HUDEP-2 (cell line): ENCODE results near the gene FEM1B.
A peak's percentile ranks its signal among the peaks of the same experiment; 100 is the strongest.

Experiments
- DNase-seq, 76 experiments: peaks; one replicate each; lab custom pipeline; 2025; ENCODE audit not compliant: unreplicated experiment in 76 of 76; lab: John Stamatoyannopoulos, UW

The FEM1B gene

DNA sequence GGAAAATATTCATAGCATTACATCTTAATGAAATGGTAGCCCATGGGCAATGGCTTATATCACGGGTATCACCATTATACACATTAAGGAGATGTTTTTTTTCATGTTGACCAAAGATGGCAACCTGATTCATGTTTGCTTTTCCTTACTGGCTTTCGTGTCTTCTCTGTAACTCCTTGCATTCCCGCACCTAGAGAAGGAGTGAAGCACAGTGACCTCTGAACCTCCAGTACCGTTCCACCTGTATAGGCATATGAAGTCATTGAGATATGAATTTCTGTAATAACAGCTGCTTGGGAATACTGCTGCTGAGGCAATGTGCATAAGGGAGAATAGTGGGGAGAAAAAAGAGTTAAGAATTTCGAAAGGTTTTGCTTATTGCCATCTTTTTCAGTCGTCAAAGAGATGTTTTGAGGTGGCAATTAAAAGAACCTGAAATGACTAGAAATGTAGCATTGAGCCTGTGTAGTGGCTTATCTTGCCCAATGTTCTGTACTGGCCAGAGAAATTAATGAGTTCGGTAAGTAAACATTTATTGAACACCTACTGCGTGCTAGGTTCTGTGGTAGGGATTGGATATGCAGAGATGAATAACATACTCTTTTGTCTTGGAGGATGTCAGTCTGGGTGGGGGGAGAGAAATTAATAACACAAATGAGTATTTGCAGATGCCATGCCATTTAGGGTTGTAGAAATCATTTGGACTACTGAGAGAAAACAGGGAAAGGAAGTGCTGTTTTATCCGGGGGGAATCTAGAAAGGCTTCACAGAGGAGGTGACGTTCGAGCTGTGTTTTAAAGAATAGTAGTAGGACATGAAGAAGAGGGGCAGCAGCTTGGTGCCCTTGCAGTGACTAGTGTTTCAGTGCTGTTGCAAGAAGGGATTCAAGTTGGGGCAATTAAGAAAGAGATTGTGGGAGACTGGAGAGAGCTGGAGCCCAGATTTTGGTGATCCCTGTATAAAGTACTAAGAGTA is 2.5 kb downstream of the FEM1B start:
- peak in 1 of 76 experiments; percentile 21 for DNase-seq

DNA sequence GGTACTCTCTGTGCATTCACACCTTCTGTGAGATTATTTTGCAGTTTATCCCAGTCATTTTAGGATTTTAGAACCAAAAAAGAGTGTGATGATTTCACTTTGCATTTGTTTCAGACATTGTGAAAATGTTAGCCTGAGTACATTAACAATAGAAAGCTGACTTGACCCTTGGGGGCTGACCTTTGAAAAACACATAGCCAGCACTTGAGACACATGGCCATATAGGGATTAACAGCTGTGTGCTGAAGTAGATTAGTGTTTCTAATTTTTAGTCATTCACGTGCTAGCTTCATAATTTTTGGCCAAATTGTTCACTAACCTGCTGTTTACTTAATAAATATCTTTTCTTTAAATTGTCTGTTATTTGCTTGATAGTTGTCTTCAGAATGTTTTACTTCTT is 3.5 kb downstream of the FEM1B start:
- DNase-seq, result no peak

DNA sequence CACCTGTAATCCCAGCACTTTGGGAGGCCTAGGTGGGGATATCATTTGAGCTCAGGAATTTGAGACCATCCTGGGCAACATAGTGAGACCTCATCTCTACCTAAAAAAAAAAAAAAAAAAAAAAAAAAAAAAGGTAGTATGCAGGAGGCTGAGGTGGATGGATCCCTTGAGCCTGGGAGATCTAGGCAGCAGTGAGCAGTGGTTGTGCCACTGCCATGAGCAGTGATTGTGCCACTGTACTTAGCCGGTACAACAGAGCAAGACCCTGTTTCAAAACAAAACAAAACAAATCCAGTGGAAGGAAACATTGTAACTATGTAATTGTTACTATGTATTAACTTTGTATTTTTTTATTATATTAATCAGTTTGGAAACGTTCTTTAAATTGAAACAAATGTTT is 5.9 kb downstream of the FEM1B start:
- DNase-seq, result no peak

DNA sequence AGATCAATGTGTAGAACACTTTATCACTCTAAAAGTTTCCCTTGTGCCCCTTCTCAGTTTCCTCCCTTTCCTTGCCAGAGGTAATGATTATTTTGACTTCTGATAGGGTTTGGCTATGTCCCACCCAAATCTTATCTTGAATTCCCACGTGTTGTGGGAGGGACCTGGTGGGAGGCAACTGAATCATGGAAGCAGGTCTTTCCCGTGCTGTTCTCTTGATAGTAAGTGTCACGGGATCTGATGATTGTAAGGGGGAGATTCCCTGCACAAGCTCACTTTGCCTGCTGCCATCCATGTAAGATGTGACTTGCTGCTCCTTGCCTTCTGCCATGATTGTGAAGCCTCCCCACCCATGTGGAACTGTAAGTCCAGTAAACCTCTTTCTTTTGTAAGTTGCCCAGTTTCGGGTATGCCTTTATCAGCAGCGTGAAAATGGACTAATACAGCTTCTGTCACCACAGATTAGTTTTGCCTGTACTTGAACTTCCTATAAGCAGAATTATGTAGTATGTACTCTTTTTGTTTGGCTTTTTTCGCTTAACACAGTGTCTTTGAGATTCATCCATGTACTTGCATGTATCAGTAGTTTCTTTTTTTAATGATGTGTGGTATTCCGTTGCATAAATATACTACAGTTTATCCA is 7.2 kb downstream of the FEM1B start:
- DNase-seq, result peak in 74 of 76 experiments; percentile 15 to 94 (median 69)

DNA sequence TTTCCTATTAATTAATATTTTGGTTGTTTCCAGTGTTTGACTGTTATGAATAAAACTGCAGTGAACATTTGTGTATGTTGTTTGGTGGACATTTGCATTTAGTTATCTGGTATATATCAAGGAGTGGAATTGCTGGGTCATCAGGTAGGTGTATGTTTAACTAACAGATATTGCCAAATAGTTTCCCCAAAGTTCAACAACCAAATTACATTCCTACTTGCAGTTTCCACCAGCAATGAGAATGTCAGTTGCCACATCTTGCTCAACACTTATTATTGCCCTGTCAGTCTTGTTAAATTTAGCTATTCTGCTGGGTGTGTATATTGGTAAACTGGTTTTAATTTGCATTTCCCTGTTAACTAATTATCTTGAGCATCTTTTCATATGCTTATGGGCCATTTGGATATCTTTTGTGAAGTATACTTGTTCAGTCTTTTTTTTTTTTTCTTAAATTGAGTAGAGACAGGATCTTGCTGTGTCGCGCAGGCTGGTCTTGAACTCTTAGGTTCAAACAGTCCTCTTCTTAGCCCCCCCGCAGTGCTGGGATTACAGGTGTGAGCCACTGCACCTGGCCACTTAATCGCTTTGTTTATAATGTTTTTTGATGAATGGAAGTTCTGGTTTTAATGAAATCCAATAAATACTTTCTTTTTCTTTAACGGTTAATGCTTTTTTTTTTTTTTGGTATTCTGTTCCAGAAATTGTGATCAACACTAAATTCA is 7.9 kb downstream of the FEM1B start:
- DNase-seq, result no peak

DNA sequence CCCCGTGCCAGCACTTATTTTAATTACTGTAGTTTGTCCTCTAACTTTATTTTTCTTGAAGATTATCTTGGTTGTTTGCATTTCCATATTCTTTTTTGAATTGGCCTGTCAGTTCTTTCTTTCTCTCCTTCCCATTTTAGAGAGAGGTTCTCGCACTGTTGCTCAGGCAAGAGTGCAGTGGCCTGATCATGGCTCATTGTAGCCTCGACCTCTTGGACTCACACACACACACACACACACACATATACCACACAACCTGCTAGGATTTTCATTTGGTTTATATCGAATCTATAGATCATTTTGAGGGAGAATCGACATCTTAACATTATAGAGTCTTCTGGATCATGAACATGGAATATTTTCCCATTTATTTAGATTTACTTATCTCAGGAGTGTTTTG is 8.7 kb downstream of the FEM1B start:
- DNase-seq, result no peak

DNA sequence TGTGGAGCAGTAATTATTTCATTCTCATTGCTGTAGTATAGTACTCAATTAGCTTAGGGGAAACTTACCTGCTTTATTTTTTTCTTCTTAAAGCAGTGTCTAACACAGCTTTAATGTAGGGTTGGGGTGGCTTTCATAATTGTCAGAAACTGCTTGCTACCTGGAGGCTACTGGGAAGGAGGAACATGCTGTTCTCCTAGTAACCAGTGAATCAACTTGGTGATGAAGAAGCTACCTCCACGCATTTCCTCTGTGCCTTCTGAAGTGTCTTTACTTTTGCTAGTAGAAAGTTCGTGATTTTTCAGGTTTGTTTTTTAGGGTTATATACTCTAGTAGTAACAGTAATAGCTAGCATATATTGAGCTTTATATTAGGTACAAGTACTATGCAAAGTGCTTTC is 11.5 kb downstream of the FEM1B start:
- DNase-seq, result no peak

DNA sequence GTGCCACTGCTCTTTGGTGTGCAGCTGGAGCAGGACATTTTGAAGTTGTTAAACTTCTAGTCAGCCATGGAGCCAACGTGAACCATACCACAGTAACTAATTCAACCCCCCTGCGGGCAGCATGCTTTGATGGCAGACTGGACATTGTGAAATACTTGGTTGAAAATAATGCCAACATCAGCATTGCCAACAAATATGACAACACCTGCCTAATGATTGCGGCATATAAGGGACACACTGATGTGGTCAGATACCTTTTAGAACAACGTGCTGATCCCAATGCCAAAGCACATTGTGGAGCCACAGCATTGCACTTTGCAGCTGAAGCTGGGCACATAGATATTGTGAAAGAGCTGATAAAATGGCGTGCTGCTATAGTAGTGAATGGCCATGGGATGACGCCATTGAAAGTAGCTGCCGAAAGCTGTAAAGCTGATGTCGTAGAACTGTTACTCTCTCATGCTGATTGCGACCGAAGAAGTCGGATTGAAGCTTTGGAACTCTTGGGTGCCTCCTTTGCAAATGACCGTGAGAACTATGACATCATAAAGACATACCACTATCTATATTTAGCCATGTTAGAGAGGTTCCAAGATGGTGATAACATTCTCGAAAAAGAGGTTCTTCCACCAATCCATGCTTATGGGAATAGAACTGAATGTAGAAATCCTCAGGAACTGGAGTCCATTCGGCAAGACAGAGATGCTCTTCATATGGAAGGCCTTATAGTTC is 12.2 kb downstream of the FEM1B start:
- DNase-seq, result no peak

DNA sequence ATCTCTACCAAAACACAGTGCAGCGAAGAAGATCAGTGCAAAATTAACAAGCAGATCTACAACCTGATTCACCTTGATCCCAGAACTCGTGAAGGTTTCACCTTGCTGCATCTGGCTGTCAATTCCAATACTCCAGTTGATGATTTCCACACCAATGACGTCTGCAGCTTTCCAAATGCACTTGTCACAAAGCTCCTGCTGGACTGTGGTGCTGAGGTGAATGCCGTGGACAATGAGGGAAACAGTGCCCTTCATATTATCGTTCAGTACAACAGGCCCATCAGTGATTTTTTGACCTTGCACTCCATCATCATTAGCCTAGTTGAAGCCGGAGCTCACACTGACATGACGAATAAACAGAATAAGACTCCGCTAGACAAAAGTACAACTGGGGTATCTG is 13.2 kb downstream of the FEM1B start:
- DNase-seq, result no peak

DNA sequence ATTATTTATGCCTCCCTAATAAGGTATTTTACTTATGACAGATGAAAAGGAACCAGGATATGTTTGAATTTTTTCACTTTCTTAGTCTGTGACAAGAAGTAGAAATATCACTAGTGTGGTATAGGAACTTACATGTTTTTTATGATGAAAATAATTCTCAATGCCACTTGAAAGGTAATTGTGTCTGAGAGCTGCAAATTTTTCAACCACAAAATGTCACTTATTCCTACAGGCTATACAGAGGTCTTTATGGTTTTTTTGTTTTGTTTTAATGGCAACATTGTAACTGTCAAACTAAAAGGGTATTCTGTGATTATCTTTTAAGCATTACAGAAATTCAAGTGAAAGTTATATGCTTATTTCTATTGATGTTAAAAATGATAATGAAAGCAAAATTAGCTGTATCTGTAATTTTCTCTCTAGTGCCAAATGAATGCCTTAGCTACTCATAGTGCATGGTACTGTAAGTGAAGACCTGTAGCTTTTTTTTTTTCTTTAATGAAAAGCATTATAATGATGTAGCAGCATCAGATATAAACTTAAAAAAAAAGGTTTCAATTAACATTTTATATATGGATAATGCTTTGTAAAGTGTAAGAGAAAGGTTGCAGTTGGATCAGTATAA is 14.7 kb downstream of the FEM1B start:
- DNase-seq, result no peak

DNA sequence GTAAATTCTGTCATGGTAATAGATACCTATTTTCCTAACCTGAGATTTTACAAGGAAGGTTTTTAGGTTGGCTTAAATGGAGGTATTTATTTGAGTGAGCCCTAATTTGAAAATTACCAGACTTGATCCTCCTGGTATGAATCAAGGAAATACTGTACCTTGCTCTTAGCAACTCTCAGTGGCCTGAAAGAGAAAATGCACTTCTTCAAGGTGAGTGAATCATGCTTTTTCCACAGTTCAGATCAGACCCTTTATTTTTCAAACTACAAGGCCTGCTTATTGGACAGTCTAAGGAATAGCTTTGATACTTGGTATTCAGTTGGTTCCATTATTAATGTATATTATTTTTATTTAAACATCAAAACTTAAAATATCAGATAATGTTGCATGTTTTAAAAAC is 15.4 kb downstream of the FEM1B start:
- no peak for DNase-seq

DNA sequence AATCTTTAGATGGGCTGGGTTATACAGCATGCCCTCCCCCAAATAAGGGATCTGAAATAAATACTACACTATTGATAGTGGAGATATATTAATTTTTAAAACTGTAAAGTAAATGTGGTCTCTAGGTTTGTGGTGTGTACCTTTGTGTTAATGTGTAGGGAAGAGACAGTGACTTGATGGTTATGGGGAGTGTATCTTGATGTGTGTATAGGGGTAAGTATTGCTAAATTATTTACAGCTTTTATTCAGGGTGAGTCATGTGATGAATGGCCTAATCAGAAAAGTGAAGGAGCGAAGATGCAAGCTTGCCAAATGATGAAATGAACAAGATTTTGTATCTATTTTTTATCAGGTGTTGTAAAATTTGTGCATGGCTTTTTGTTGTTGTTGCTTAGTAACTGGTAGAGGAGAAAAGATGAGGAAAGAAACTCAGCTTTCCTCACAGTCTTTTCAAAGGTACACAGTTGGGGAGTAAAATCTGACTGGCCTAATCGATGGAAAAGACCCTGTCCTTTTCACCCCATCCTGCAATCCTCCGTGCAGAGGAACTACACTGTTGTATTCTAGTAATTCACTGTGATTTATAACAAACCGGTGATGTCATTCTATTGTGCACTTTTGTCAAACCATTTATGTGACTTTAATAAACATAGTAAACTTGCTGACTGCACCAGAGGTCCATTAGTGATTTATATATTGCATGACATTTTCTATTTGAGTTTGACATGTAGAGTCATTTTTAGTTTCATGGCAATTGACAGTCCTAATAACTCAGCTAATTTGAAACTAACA is 17.7 kb downstream of the FEM1B start:
- no peak for DNase-seq

DNA sequence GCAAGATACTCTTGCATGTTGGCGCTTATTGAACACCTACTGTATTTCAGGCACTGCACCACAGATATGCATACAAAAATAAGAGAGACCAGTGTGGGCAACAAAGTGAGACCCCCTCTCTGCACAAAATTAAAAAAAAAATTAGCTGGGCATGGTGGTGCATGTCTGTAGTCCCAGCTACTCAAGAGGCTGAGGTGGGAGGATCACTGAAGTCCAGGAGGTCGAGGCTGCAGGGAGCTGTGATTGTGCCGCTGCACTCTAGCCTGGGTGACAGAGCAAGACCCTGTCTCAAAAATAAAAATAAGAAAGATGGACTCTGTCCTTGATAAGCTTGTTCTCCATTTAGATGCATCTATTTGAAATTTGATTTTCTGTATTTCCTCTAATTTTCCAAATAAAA is 20.8 kb downstream of the FEM1B start:
- no peak for DNase-seq

DNA sequence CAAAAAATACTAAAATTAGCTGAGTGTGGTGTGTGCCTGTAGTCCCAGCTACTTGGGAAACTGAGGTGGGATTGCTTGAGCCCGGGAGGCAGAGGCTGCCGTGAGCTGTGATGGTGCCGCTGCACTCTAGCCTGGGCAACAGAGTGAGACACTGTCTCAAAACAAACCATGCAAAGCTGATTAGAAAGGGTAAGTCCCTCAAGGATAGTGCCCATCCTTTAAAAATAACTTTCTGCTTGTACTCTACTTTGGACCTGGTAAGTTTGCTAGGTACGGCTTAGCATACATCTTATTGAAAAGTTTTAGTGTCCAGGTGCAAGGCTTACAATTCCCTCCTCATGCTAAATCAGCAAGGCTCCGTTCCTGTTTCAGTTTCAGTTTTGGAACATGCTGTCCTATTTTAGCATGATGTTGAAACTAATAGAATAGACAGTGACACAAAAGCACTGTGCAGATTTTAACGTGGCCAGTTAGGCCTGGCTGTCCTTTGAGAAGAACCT is 21.4 kb downstream of the FEM1B start:
- DNase-seq, result no peak

DNA sequence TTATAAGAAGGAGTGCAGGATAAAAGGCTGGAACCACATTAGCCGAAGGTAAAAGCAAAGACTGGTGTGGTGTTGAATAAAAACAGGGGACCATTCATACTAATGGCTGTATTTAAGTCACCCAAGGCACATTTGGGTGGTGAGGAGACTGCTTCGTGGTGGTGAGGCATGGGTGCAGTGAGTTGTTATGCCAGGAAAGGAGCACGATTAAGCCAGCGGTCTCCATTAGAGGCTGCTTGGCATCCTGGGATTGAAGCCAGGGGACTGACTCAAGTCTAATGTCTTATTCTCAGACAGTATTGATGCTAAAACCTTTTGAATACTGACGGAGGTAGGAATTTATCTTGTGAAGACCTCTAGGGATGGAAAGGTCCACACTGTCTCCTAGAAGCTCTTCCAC is 21.9 kb downstream of the FEM1B start:
- no peak for DNase-seq

DNA sequence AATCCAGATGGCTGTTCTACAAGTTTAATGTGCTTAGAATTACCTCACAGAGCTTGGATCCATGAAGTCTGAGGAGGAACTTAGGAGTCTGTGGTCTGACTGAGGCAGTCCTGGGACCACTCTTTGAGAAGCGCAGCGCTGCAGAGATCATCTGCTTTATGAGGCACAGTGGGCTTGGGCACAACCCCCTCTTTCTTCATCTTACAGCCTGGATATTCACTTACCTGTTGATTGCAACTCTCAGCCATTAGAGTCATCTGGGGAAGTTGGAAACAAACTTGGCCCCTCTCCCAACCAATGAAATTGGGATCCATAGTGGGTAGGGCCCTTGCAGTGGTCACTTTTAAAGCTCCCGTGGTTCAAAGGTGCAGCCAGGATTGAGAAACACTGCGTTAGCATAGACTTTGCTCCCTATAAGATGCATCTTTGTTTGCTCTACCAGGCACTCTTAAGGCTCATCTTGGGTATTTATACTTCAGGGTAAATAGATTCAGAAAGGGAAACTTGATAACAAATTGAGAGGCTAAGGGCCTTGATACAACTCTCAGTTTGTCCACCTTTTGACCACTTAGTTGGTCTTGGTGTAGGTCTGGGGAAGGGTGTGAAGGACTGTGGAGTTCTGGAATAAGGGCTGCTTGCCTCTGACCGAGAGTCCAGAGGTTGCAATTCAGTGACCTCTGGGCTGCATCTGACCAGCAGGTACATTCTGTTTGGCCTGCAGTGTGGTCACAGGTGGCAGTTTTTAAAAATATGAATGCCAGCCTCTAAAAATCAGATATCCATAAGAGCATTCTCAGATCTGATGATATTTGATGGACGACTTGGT is 22.8 kb downstream of the FEM1B start:
- no peak for DNase-seq

DNA sequence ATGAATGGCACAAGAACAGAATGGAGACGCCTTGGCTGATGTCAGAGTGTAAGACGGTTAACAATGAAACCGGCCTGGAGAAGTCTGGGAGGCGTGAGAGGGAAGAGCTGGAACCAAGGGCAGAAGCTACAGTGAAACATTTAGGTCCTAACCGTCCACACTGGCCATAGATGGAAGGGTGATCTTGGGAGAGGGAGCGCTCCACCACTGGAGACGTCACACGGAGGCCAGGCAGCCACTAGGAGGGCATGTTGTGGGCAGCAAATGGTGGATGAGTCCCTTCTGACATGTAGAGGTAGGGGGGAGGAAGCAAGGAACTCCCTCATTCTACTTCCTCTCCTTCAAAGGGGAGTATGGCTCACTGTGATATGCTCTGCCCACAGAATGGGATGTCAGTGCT is 23.8 kb downstream of the FEM1B start:
- DNase-seq, result no peak

DNA sequence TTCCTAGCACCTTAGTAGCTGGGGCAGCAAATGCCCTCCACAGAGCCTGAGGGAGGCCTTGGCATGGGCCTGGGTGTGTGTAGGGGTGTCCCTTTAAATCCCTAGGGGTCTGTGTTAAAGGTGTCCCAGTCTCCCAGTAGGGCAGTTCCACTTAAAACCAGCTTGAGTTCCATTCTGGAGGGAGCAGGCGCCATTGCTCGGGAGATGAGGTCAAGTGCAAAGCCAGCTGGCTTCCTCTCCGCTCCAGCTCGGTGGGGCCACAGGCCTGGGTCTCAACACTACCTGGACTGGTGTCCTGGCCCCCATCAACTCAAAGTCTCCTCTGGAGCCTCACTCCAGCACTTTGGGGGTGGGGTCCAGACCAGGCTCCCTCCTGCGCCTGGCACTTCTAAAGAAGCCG is 25.2 kb downstream of the FEM1B start:
- no peak for DNase-seq

DNA sequence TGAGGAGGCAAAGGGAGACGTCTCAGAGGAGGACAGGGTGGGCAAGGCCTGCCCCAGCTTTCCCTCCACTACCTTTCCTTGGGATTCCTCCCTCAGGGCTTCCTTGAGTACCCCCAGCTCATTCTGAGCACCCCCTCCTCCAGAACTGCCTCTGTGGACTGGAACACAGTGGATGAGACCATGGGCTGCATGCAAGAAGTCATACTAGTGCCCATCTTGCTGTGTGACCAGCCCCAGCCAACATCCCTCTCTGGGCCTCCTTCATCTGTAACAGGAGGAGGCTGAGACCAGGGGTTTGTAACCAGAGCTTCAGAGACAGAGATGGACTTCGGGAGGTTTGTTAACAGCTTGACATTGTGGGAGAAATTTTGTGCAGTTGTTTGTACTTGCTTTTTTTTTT is 25.6 kb downstream of the FEM1B start:
- DNase-seq, result no peak
